Smooth muscle cell (in vitro differentiated cells): ENCODE results near the gene SLC35B1. TPM values are rescaled to one million over a fixed set of nuclear protein-coding genes. Genes with fewer than 3 reads are reported as not detected.

Experiments used
- DNase-seq: peaks from one replicate; lab custom pipeline; 2025; ENCODE audit not compliant: unreplicated experiment; lab: John Stamatoyannopoulos, UW
- H2AFZ ChIP-seq: fragments of 200-600 bp; sonication (generic); 2 replicates; pipeline ENCODE4 v1.6.0; 2016; ENCODE audit warnings: antibody characterized with exemption, low read depth, mild to moderate bottlenecking
- H3F3A ChIP-seq: fragments of 200-600 bp; sonication (generic); 2 replicates; pipeline ENCODE4 v1.6.0; 2017; ENCODE audit warnings: antibody characterized with exemption, low read depth
- H3K27ac ChIP-seq: fragments of 200-600 bp; sonication (generic); 2 replicates; pipeline ENCODE4 v1.5.1; 2016; ENCODE audit warnings: low read depth, mild to moderate bottlenecking
- H3K27me3 ChIP-seq: fragments of 200-600 bp; sonication (generic); 2 replicates; pipeline ENCODE4 v1.6.1; 2016; ENCODE audit warnings: low read depth, mild to moderate bottlenecking
- H3K36me3 ChIP-seq: fragments of 200-600 bp; sonication (generic); 2 replicates; pipeline ENCODE4 v1.5.1; 2016; ENCODE audit warnings: low read depth
- H3K4me1 ChIP-seq: fragments of 200-600 bp; sonication (generic); 2 replicates; pipeline ENCODE4 v1.5.1; 2016; ENCODE audit warnings: low read depth
- H3K4me2 ChIP-seq: fragments of 200-600 bp; sonication (generic); 2 replicates; pipeline ENCODE4 v1.6.0; 2016; ENCODE audit warnings: mild to moderate bottlenecking
- H3K4me3 ChIP-seq: fragments of 200-600 bp; sonication (generic); 2 replicates; pipeline ENCODE4 v1.5.1; 2016; ENCODE audit warnings: mild to moderate bottlenecking
- H3K79me2 ChIP-seq: fragments of 200-600 bp; sonication (generic); 2 replicates; pipeline ENCODE4 v1.6.0; 2016; ENCODE audit warnings: low read depth, mild to moderate bottlenecking
- H3K9ac ChIP-seq: fragments of 200-600 bp; sonication (generic); 2 replicates; pipeline ENCODE4 v1.6.0; 2016; ENCODE audit warnings: low read depth
- H3K9me3 ChIP-seq: fragments of 200-600 bp; sonication (generic); replicated peaks from 2 replicates; pipeline ENCODE4 v1.5.1; 2016; ENCODE audit warnings: low read depth
- H4K20me1 ChIP-seq: fragments of 200-600 bp; sonication (generic); 2 replicates; pipeline ENCODE4 v1.6.0; 2016; ENCODE audit warnings: low read depth
- WGBS: methylation state at CpG from one replicate; pipeline ENCODE4 v1.1.7; 2016; ENCODE audit warnings: low lambda C conversion rate; 5-methylcytosine and 5-hydroxymethylcytosine counted together
- polyA plus RNA-seq: library from polyadenylated mRNA; unstranded; fragments of >200 nt; fragmentation: Nextera tagmentation; extraction: Ambion mirVana; gene quantifications from 2 replicates; pipeline ENCODE4 v1.2.1, GENCODE V29; 2016
- total RNA-seq: library from RNA; depleted of rRNA; stranded (reverse); fragments of >200 nt; gene quantifications from 2 replicates; pipeline ENCODE4 v1.2.3, GENCODE V29; 2014
- TF ChIP-seq, protein P1 (sequence below): fragments of 200-600 bp; sonication (generic); IDR thresholded peaks from 2 replicates; pipeline ENCODE4 v1.5.1; 2017; ENCODE audit warnings: borderline replicate concordance, mild to moderate bottlenecking, antibody characterized with exemption; ENCODE audit not compliant: insufficient read depth, poor library complexity, severe bottlenecking

Gene SLC35B1
- total and polyA plus RNA-seq, 2 experiments from 2014 or later: 98.9 to 126 TPM

DNA sequence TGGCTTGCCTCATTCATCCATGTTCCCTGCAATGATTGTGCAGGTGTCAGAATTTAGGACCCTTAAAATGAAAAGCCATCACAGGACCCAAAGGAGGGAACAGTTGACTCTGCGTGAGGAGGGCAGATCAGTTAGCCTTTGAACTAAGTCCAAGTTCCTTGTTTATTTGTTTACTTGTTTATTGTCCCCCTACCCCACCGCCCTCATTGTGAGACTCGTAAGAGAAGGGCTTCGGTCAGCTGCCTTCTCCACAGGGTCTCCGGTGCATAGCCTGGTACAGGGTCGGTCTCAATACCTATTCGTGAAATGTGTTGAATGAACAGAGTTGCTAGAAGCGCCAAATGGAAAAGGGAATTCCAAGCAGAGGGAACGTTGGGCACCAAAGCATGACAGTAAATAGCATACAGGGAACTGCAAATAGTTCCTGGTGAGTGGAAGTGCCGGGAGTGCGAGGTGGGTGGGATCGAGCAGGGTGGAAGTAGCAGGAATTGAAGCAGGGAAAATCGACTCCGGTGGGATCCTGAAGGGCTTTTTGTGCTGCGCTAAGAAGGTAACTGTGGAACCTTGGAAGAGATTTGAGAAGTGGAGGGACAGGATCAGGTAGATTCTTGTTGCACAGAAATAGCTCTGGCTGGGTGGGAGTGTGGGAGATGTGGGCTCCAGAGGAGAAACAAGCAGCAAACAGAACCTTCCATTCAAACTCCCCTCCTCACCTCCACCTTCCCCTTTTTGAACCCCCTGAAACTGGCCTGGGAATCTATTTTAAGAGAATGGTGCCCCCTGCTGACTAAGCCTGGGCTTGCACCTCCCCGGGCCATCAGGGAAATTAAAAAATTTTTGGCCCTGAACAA is 12.7 kb downstream of the SLC35B1 start:
- Histone ChIP-seq H3K4me2 (no peak overlapping the region), H3K4me1 (peaks cover 8% of the 10 kb centered on the region), H3K27me3 (no peaks in the 10 kb centered on the region), H3F3A (peaks cover 17% of the 10 kb centered on the region), H3K27ac (no peak overlapping the region), H3K79me2 (no peaks in the 10 kb centered on the region), H3K9ac (no peak overlapping the region), H4K20me1 (no peaks in the 10 kb centered on the region), H3K9me3 (no peaks in the 10 kb centered on the region), H2AFZ (no peak overlapping the region), H3K36me3 (no peaks in the 10 kb centered on the region), H3K4me3 (no peak overlapping the region)
- DNase-seq: no peak
- WGBS: 55% methylated on average over 16 of the region's 16 CpGs
- TF ChIP-seq, protein P1, sequence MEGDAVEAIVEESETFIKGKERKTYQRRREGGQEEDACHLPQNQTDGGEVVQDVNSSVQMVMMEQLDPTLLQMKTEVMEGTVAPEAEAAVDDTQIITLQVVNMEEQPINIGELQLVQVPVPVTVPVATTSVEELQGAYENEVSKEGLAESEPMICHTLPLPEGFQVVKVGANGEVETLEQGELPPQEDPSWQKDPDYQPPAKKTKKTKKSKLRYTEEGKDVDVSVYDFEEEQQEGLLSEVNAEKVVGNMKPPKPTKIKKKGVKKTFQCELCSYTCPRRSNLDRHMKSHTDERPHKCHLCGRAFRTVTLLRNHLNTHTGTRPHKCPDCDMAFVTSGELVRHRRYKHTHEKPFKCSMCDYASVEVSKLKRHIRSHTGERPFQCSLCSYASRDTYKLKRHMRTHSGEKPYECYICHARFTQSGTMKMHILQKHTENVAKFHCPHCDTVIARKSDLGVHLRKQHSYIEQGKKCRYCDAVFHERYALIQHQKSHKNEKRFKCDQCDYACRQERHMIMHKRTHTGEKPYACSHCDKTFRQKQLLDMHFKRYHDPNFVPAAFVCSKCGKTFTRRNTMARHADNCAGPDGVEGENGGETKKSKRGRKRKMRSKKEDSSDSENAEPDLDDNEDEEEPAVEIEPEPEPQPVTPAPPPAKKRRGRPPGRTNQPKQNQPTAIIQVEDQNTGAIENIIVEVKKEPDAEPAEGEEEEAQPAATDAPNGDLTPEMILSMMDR: peak; percentile 96

DNA sequence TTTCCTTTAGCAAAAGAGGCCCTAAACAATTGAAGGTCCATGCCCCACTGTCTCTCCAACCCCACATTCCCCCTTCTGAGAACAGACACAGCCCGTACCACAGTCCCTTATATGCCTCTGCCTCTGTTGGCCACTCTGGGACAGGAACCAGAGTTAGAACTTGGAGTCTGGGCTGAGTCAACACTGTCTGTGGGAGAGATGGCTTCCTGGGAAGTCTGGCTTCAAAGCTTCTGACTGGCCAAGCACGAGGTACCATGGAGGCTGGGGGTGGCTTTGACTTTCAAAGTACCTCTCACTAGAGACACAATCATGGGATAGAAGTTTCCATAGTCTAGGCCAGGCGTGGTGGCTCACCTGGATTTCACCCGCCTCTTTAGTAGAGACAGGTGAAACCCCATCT is 15.0 kb downstream of the SLC35B1 start:
- Histone ChIP-seq H3K9ac (no peak overlapping the region), H3K79me2 (no peaks in the 10 kb centered on the region), H2AFZ (no peak overlapping the region), H3K4me2 (no peak overlapping the region), H4K20me1 (no peaks in the 10 kb centered on the region), H3K4me3 (no peak overlapping the region), H3K4me1 (peaks cover 8% of the 10 kb centered on the region), H3K27ac (peak overlapping the region; percentile 88), H3K36me3 (no peaks in the 10 kb centered on the region), H3K27me3 (no peaks in the 10 kb centered on the region), H3F3A (peaks cover 23% of the 10 kb centered on the region), H3K9me3 (no peaks in the 10 kb centered on the region)
- WGBS: 64% methylated on average over 4 of the region's 4 CpGs
- TF ChIP-seq, protein P1: no peak
- no peak for DNase-seq

DNA sequence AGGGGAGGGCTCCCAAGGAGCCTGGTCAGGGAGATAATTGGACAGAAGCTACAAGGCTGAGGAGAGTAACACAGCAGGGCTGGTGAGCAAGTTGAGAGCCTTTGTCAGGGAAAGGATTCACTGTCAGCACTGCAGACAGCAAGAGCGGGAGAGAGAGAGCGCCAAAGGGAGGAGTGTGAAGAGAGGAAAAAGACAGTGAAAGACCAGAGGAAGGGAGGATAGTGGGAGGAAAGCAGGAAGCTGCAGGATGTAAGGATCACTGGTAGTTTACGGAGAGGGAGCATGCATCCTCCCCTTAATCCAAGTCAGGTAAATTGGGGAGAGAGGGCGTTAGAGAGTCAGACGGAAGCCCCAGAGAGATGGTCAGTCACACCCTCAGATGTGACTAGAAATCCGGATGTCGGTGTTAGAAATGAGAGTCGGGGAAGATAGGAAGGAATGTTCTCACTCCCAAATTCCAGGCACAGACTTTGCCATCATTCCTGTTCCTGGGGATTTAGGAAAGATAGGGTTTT is 16.0 kb downstream of the SLC35B1 start:
- Histone ChIP-seq H3K36me3 (no peaks in the 10 kb centered on the region), H3K9me3 (no peaks in the 10 kb centered on the region), H3K79me2 (no peaks in the 10 kb centered on the region), H2AFZ (peak overlapping the region; percentile 3), H3K27ac (peak overlapping the region; percentile 88), H4K20me1 (no peaks in the 10 kb centered on the region), H3K4me2 (peak overlapping the region; percentile 77), H3K9ac (peak overlapping the region; percentile 68), H3K4me1 (peaks cover 8% of the 10 kb centered on the region), H3K27me3 (no peaks in the 10 kb centered on the region), H3K4me3 (no peak overlapping the region), H3F3A (peaks cover 23% of the 10 kb centered on the region)
- DNase-seq: no peak
- 28% methylated on average over 8 of the region's 8 CpGs for WGBS
- TF ChIP-seq, protein P1: no peak
